Measurements from ENCODE around the gene PRRT2. TPM values are rescaled to one million over a fixed set of nuclear protein-coding genes. Genes with fewer than 3 reads are reported as not detected.
A peak's percentile ranks its signal among the peaks of the same experiment; 100 is the strongest.

The PRRT2 gene
- polyA plus RNA-seq, 2 of the 4 experiments (the other 2 are of a cell fraction): 0.25 to 0.44 TPM

DNA sequence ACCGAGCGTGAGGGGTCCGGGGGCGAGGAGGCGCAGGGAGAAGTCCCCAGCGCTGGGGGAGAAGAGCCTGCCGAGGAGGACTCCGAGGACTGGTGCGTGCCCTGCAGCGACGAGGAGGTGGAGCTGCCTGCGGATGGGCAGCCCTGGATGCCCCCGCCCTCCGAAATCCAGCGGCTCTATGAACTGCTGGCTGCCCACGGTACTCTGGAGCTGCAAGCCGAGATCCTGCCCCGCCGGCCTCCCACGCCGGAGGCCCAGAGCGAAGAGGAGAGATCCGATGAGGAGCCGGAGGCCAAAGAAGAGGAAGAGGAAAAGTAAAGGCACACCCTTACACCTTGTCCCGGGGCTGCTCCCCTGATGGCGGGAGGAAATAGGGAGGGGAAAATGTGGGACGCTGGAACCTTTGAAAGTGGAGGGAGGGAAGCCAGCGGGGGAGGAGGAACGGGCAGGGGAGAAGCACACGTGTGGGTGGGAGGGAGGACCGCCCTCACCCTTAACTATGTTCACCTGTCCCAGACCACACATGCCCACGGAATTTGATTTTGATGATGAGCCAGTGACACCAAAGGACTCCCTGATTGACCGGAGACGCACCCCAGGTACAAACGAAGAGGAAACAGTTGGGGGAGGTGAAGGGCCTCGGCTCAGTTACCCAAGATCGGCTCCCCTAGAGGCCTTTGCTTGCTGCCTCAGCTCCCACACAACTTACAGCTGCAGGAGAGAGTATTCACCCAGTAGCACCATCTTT, 4.9 kb downstream of the PRRT2 start (continued):
- TF ChIP-seq RNF2 (IDR thresholded peaks at IDR 0.05; ENCODE audit: borderline replicate concordance, low read depth) (no peak), HOXB13 (CRISPR knock-in tag; IDR thresholded peaks at IDR 0.05; ENCODE audit: low read depth) (no peak), GATA3 (IDR thresholded peaks at IDR 0.05; ENCODE audit: borderline replicate concordance) (no peak), ZFP36 (IDR thresholded peaks at IDR 0.05; ENCODE audit: borderline replicate concordance, partially characterized antibody) (no peak), MYC (IDR thresholded peaks at IDR 0.05; ENCODE audit: borderline replicate concordance, low read length) (no peak), CEBPB (IDR thresholded peaks at IDR 0.05) (0 out of 4 replicates have a peak, but pooled peaks of 1 of the 2 experiments have one; percentile 5), NPAS2 (CRISPR knock-in tag; IDR thresholded peaks at IDR 0.05; ENCODE audit: borderline replicate concordance) (no peak), MAZ (IDR thresholded peaks at IDR 0.05; ENCODE audit: borderline replicate concordance, low read depth, low read length) (no peak), MAFK (IDR thresholded peaks at IDR 0.05; ENCODE audit: partially characterized antibody) (no peak), POLR2AphosphoS2 (conservative IDR thresholded peaks at IDR 0.05; ENCODE audit: low read length) (no peak), ZSCAN20 (CRISPR knock-in tag; IDR thresholded peaks at IDR 0.05) (no peak), TP53 (CRISPR knock-in tag; IDR thresholded peaks at IDR 0.05) (no peak), NR3C1 (IDR thresholded peaks at IDR 0.05) (no peak), ESRRA (IDR thresholded peaks at IDR 0.05; ENCODE audit: borderline replicate concordance, low read length) (no peak), EHMT2 (IDR thresholded peaks at IDR 0.05; ENCODE audit: low read depth) (no peak), CHD2 (IDR thresholded peaks at IDR 0.05; ENCODE audit: low read length, partially characterized antibody) (no peak), CBX2 (IDR thresholded peaks at IDR 0.05; ENCODE audit: borderline replicate concordance, low read depth) (no peak), CHD4 (IDR thresholded peaks at IDR 0.05; ENCODE audit: borderline replicate concordance) (no peak), POLR2A (IDR thresholded peaks at IDR 0.05; ENCODE audit: low read length) (peak; percentile 45; the same call in 1 of the 2 replicates)
- TF ChIP-seq, protein P1, sequence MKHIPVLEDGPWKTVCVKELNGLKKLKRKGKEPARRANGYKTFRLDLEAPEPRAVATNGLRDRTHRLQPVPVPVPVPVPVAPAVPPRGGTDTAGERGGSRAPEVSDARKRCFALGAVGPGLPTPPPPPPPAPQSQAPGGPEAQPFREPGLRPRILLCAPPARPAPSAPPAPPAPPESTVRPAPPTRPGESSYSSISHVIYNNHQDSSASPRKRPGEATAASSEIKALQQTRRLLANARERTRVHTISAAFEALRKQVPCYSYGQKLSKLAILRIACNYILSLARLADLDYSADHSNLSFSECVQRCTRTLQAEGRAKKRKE (CRISPR knock-in tag; IDR thresholded peaks at IDR 0.05; ENCODE audit: low read depth): no peak
- TF ChIP-seq, protein P2, sequence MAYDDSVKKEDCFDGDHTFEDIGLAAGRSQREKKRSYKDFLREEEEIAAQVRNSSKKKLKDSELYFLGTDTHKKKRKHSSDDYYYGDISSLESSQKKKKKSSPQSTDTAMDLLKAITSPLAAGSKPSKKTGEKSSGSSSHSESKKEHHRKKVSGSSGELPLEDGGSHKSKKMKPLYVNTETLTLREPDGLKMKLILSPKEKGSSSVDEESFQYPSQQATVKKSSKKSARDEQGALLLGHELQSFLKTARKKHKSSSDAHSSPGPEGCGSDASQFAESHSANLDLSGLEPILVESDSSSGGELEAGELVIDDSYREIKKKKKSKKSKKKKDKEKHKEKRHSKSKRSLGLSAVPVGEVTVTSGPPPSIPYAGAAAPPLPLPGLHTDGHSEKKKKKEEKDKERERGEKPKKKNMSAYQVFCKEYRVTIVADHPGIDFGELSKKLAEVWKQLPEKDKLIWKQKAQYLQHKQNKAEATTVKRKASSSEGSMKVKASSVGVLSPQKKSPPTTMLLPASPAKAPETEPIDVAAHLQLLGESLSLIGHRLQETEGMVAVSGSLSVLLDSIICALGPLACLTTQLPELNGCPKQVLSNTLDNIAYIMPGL (CRISPR knock-in tag; IDR thresholded peaks at IDR 0.05; ENCODE audit: borderline replicate concordance): no peak

DNA sequence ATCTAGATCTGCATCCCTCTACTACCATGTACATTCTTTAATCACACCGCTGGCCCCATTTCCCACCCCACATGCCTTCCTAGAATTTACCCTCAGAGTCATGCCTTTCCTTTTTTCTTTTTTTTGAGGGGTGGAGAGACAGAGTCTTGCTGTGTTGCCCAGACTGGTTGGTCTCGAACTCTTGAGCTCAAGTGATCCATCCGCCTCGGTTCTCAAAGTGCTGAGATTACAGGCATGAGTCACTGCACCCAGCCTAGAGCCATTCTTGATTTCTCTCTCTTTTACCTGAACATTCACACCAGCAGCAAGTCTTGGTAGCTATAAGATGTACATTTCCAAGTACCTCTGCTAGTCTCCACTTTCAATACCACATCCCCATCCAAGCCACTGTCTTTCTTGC, 6.1 kb downstream of the PRRT2 start:
- H3K4me3 ChIP-seq: no peak overlapping the region
- TF ChIP-seq FOXS1 (CRISPR knock-in tag; IDR thresholded peaks at IDR 0.05): no peak
- TF ChIP-seq, protein P3, sequence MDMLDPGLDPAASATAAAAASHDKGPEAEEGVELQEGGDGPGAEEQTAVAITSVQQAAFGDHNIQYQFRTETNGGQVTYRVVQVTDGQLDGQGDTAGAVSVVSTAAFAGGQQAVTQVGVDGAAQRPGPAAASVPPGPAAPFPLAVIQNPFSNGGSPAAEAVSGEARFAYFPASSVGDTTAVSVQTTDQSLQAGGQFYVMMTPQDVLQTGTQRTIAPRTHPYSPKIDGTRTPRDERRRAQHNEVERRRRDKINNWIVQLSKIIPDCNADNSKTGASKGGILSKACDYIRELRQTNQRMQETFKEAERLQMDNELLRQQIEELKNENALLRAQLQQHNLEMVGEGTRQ (IDR thresholded peaks at IDR 0.05): no peak
- TF ChIP-seq RARB (CRISPR knock-in tag; IDR thresholded peaks at IDR 0.05): no peak
- TF ChIP-seq CBX2 (IDR thresholded peaks at IDR 0.05; ENCODE audit: borderline replicate concordance, low read depth): no peak
- no peak for TF ChIP-seq MAZ (IDR thresholded peaks at IDR 0.05; ENCODE audit: borderline replicate concordance, low read depth, low read length)
- no peak for TF ChIP-seq RCOR1 (IDR thresholded peaks at IDR 0.05; ENCODE audit: low read depth, low read length)
- no peak for TF ChIP-seq EHMT2 (IDR thresholded peaks at IDR 0.05; ENCODE audit: low read depth)
- TF ChIP-seq, protein P4, sequence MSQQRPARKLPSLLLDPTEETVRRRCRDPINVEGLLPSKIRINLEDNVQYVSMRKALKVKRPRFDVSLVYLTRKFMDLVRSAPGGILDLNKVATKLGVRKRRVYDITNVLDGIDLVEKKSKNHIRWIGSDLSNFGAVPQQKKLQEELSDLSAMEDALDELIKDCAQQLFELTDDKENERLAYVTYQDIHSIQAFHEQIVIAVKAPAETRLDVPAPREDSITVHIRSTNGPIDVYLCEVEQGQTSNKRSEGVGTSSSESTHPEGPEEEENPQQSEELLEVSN (IDR thresholded peaks at IDR 0.05; ENCODE audit: borderline replicate concordance, low read depth): no peak
- no peak for TF ChIP-seq RAD21 (conservative IDR thresholded peaks at IDR 0.05 in 1 of 2, IDR thresholded peaks at IDR 0.05 in 1 of 2)
- no peak for TF ChIP-seq RFX5 (IDR thresholded peaks at IDR 0.05)
- no peak for TF ChIP-seq ZSCAN20 (CRISPR knock-in tag; IDR thresholded peaks at IDR 0.05)
- no peak for TF ChIP-seq CEBPB (IDR thresholded peaks at IDR 0.05)
- TF ChIP-seq, protein P5, sequence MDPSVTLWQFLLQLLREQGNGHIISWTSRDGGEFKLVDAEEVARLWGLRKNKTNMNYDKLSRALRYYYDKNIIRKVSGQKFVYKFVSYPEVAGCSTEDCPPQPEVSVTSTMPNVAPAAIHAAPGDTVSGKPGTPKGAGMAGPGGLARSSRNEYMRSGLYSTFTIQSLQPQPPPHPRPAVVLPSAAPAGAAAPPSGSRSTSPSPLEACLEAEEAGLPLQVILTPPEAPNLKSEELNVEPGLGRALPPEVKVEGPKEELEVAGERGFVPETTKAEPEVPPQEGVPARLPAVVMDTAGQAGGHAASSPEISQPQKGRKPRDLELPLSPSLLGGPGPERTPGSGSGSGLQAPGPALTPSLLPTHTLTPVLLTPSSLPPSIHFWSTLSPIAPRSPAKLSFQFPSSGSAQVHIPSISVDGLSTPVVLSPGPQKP (IDR thresholded peaks at IDR 0.05; ENCODE audit: low read depth, low read length): no peak
- TF ChIP-seq, protein P2 (CRISPR knock-in tag; IDR thresholded peaks at IDR 0.05; ENCODE audit: borderline replicate concordance): no peak
- TF ChIP-seq NR3C1 (IDR thresholded peaks at IDR 0.05): no peak

More for the DNA sequence above, 6.1 kb downstream of the PRRT2 start:
- 86% methylated on average over 4 of the region's 4 CpGs for WGBS (ENCODE audit: missing lambda C conversion rate)
- ChIA-PET POLR2A (interaction anchor here (0.6 to 0.7 kb wide), 2 partner anchors 15 to 190 kb away, joined by 3 to 5 read pairs; no protein-coding TSS in a partner anchor), CTCF (interaction anchor here (0.7 to 24.4 kb wide), 12 partner anchors 11 to 213 kb away, joined by 3 to 568 read pairs (median 10); partner anchors contain the start of genes CDIPT, KIF22, MAZ and TLCD3B)
- ATAC-seq (no peak), FAIRE-seq (no peak), DNase-seq (ENCODE audit: low read depth in 1 of 2, low spot score in 1 of 2) (no peak)
- peaks cover 50% of the 10 kb centered on the region for H3K4me1 ChIP-seq
- no peaks in the 10 kb centered on the region for H3K9me3 ChIP-seq
- H3K4me2 ChIP-seq: peak overlapping the region; percentile 97
- H3K27ac ChIP-seq: peak overlapping the region in 1 of 2 experiments; percentile 98; a peak in 2 of 6 replicates
